SK-N-MC (cell line): Measurements from ENCODE around the gene ZNF747.
"Not testable (repeated sequence)": the region's sequence is repeated elsewhere in the genome, so short reads cannot be mapped to it uniquely, and the experiment has no call there.

Source experiments
- DNase-seq: peaks from one replicate; pipeline ENCODE4 v3.0.0-alpha.2; 2011; ENCODE audit warnings: low read depth, low spot score
- H3K27ac ChIP-seq: fragments of 200-600 bp; sonication (generic); 2 replicates; pipeline ENCODE4 v1.5.1; 2016; ENCODE audit warnings: mixed run types
- H3K36me3 ChIP-seq: fragments of 200-600 bp; sonication (generic); 2 replicates; pipeline ENCODE4 v1.6.1; 2017; ENCODE audit warnings: antibody characterized with exemption, low read length, mixed read lengths; ENCODE audit not compliant: insufficient read depth
- H3K4me3 ChIP-seq: fragments of 200-600 bp; sonication (generic); 2 replicates; pipeline ENCODE4 v1.5.1; 2016
- H3K9ac ChIP-seq: fragments of 200-600 bp; sonication (generic); 2 replicates; pipeline ENCODE4 v1.8.0; 2017; ENCODE audit warnings: mixed run types, mixed read lengths; ENCODE audit not compliant: insufficient read length
- H3K9me3 ChIP-seq: fragments of 200-600 bp; sonication (generic); 2 replicates; pipeline ENCODE4 v1.6.1; 2017; ENCODE audit warnings: low read depth, mild to moderate bottlenecking, antibody characterized with exemption, low read length, moderate library complexity, mixed read lengths
- EZH2 ChIP-seq: fragments of 200-600 bp; sonication (generic); IDR thresholded peaks from one replicate; pipeline ENCODE4 v1.6.1; 2017; ENCODE audit warnings: antibody characterized with exemption
- FOXP2 ChIP-seq: optimal IDR thresholded peaks from 2 replicates; pipeline ENCODE3; 2011; ENCODE audit warnings: mild to moderate bottlenecking, moderate library complexity; ENCODE audit not compliant: insufficient read depth; ENCODE audit errors: extremely low read length, control extremely low read depth
- POLR2AphosphoS5 ChIP-seq: IDR thresholded peaks from 2 replicates; pipeline ENCODE4 v1.6.1; 2012; ENCODE audit warnings: mild to moderate bottlenecking, low read depth, low read length, borderline replicate concordance

Gene ZNF747

GRCh38 chr16:30539000-30539964 is 4.6 kb upstream of the ZNF747 start:
- Histone ChIP-seq H3K4me3 (no peak overlapping the region), H3K9ac (no peak overlapping the region), H3K9me3 (no peaks in the 10 kb centered on the region), H3K27ac (no peak overlapping the region), H3K36me3 (no peaks in the 10 kb centered on the region)
- DNase-seq = no peak
- no peak for TF ChIP-seq FOXP2
- no peak for TF ChIP-seq POLR2AphosphoS5
- TF ChIP-seq EZH2 = no peak

GRCh38 chr16:30536391-30537024 is 1.9 kb upstream of the ZNF747 start:
- H3K36me3 ChIP-seq, DNase-seq, H3K9me3 ChIP-seq: not testable (repeated sequence)
- peak overlapping the region; percentile 94; the same call in 1 of the 2 replicates for H3K27ac ChIP-seq
- peak overlapping the region; percentile 99 for H3K9ac ChIP-seq
- H3K4me3 ChIP-seq = peak overlapping the region; percentile 100

- TF ChIP-seq POLR2AphosphoS5 (no peak), EZH2 (no peak), FOXP2 (no peak)
- peak overlapping the region; percentile 100 for H3K4me3 ChIP-seq
- peak overlapping the region; percentile 94 for H3K27ac ChIP-seq
- no peaks in the 10 kb centered on the region for H3K9me3 ChIP-seq
- DNase-seq = no peak
- peaks cover 6% of the 10 kb centered on the region; the same call in 1 of the 2 replicates for H3K36me3 ChIP-seq
- peak overlapping the region; percentile 99 for H3K9ac ChIP-seq
Measured at GRCh38 chr16:30535777-30536190, 1.1 kb upstream of the ZNF747 start.

- Histone ChIP-seq H3K36me3 (peaks cover 6% of the 10 kb centered on the region; the same call in 1 of the 2 replicates), H3K9ac (peak overlapping the region; percentile 99), H3K4me3 (peak overlapping the region; percentile 100), H3K27ac (peak overlapping the region; percentile 94), H3K9me3 (no peaks in the 10 kb centered on the region)
- no peak for DNase-seq
- TF ChIP-seq POLR2AphosphoS5 (no peak), FOXP2 (no peak), EZH2 (no peak)
Measured at GRCh38 chr16:30535106-30535776, 583 bp upstream of the ZNF747 start.

- peak overlapping the region; percentile 99 for H3K9ac ChIP-seq
- H3K36me3 ChIP-seq = peaks cover 6% of the 10 kb centered on the region; the same call in 1 of the 2 replicates
- DNase-seq = no peak
- H3K9me3 ChIP-seq = no peaks in the 10 kb centered on the region
- peak overlapping the region; percentile 100 for H3K4me3 ChIP-seq
- TF ChIP-seq EZH2 (no peak), POLR2AphosphoS5 (no peak), FOXP2 (no peak)
- H3K27ac ChIP-seq = peak overlapping the region; percentile 94
Measured at GRCh38 chr16:30533748-30534367, 800 bp downstream of the ZNF747 start.

- Histone ChIP-seq H3K4me3 (no peak overlapping the region), H3K27ac (no peak overlapping the region), H3K36me3 (peaks cover 6% of the 10 kb centered on the region; the same call in 1 of the 2 replicates), H3K9me3 (no peaks in the 10 kb centered on the region), H3K9ac (no peak overlapping the region)
- TF ChIP-seq FOXP2 (no peak), EZH2 (no peak), POLR2AphosphoS5 (no peak)
- no peak for DNase-seq
Measured at GRCh38 chr16:30533146-30533522, 1.5 kb downstream of the ZNF747 start.

GRCh38 chr16:30532285-30533145 is 2.1 kb downstream of the ZNF747 start:
- H3K4me3 ChIP-seq = no peak overlapping the region
- no peak overlapping the region for H3K9ac ChIP-seq

More at GRCh38 chr16:30532285-30533145, 2.1 kb downstream of the ZNF747 start:
- DNase-seq = no peak
- no peak overlapping the region for H3K27ac ChIP-seq
- H3K36me3 ChIP-seq = peaks cover 6% of the 10 kb centered on the region; the same call in 1 of the 2 replicates
- no peaks in the 10 kb centered on the region for H3K9me3 ChIP-seq
- TF ChIP-seq FOXP2 (no peak), POLR2AphosphoS5 (no peak), EZH2 (no peak)
